ENCODE measurements around the gene BICC1.

Gene BICC1

GRCh38 chr10:58773944-58774343 is 261.3 kb downstream of the BICC1 start:
- no peak for DNase-seq (ENCODE audit: extremely low read depth in 1 of 2, low read depth in 1 of 2)

GRCh38 chr10:58775960-58776567 is 263.4 kb downstream of the BICC1 start:
- DNase-seq (ENCODE audit: extremely low read depth in 1 of 2, low read depth in 1 of 2): no peak

GRCh38 chr10:58776568-58777318 is 264.1 kb downstream of the BICC1 start:
- DNase-seq (ENCODE audit: extremely low read depth in 1 of 2, low read depth in 1 of 2): no peak

GRCh38 chr10:58778966-58779365 is 266.3 kb downstream of the BICC1 start:
- DNase-seq (ENCODE audit: extremely low read depth in 1 of 2, low read depth in 1 of 2): no peak

- DNase-seq (ENCODE audit: extremely low read depth in 1 of 2, low read depth in 1 of 2): no peak
Measured at GRCh38 chr10:58779594-58779993, 266.9 kb downstream of the BICC1 start.

GRCh38 chr10:58780476-58780875 is 267.8 kb downstream of the BICC1 start:
- DNase-seq (ENCODE audit: extremely low read depth in 1 of 2, low read depth in 1 of 2): no peak

GRCh38 chr10:58781873-58782488 is 269.3 kb downstream of the BICC1 start:
- no peak for DNase-seq (ENCODE audit: extremely low read depth in 1 of 2, low read depth in 1 of 2)

- no peak for DNase-seq (ENCODE audit: extremely low read depth in 1 of 2, low read depth in 1 of 2)
Measured at GRCh38 chr10:58782876-58783851, 270.5 kb downstream of the BICC1 start.

GRCh38 chr10:58784361-58784760 is 271.7 kb downstream of the BICC1 start:
- no peak for DNase-seq (ENCODE audit: extremely low read depth in 1 of 2, low read depth in 1 of 2)

- DNase-seq (ENCODE audit: extremely low read depth in 1 of 2, low read depth in 1 of 2): no peak
Measured at GRCh38 chr10:58785354-58785753, 272.7 kb downstream of the BICC1 start.

- no peak for DNase-seq (ENCODE audit: extremely low read depth in 1 of 2, low read depth in 1 of 2)
Measured at GRCh38 chr10:58791137-58791536, 278.5 kb downstream of the BICC1 start.

GRCh38 chr10:58795560-58795959 is 282.9 kb downstream of the BICC1 start:
- DNase-seq (ENCODE audit: extremely low read depth in 1 of 2, low read depth in 1 of 2): no peak

- no peak for DNase-seq (ENCODE audit: extremely low read depth in 1 of 2, low read depth in 1 of 2)
Measured at GRCh38 chr10:58796242-58796641, 283.6 kb downstream of the BICC1 start.

GRCh38 chr10:58796824-58797223 is 284.2 kb downstream of the BICC1 start:
- no peak for DNase-seq (ENCODE audit: extremely low read depth in 1 of 2, low read depth in 1 of 2)

- DNase-seq (ENCODE audit: extremely low read depth in 1 of 2, low read depth in 1 of 2): no peak
Measured at GRCh38 chr10:58797356-58797755, 284.7 kb downstream of the BICC1 start.

- no peak for DNase-seq (ENCODE audit: extremely low read depth in 1 of 2, low read depth in 1 of 2)
Measured at GRCh38 chr10:58802047-58802446, 289.4 kb downstream of the BICC1 start.

GRCh38 chr10:58806323-58806722 is 293.7 kb downstream of the BICC1 start:
- DNase-seq (ENCODE audit: extremely low read depth in 1 of 2, low read depth in 1 of 2): no peak

GRCh38 chr10:58806970-58807628 is 294.4 kb downstream of the BICC1 start:
- no peak for DNase-seq (ENCODE audit: extremely low read depth in 1 of 2, low read depth in 1 of 2)

GRCh38 chr10:58807629-58808022 is 295.0 kb downstream of the BICC1 start:
- no peak for DNase-seq (ENCODE audit: extremely low read depth in 1 of 2, low read depth in 1 of 2)

GRCh38 chr10:58810751-58811150 is 298.1 kb downstream of the BICC1 start:
- DNase-seq (ENCODE audit: extremely low read depth in 1 of 2, low read depth in 1 of 2): no peak

All from stimulated activated CD8-positive, alpha-beta memory T cell treated with anti-CD3 and anti-CD28 coated beads, Interleukin-7, amount 100 ng/mL, for 48 hours (primary cell).